Measurements from ENCODE around the gene FBXW7.

The FBXW7 gene

DNA sequence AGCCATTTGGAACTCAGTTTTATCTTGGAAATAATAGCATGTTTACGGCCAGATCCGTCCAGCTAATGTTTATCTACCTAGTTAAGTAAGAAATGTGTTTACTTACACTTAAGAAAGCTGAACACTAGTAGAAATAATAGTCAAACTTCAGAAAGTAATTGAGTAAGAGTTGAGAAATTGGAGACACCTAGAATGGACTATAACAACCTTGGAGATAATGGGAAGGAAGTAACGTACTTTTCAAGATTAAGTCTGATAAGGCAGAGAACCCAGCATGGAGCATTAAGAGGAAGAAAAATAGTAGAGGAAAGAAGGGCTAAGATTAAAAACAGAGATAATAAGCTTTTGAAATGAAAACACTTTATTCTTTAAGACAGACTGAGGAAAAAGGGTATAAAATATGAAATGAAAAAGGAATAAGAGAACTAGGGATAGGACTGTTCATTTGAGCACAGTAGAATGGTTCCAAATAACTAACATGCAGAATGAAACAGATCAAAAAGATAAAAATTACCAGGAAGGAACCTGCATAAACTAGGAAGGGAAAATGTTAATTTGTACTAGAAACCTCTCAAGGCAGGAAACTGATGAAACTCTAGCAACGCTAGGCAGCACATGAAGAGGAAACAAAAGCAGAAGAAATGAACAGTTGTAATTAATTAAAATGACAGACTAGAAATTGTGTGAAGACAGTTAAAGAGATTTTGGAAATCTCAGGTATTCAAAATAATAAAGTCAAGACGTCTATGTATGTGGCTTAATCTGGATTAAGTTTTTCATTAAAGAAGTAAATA lies 71.7 kb downstream of the FBXW7 start:
- no peak for DNase-seq

GRCh38 chr4:152463562-152463961 lies 72.3 kb downstream of the FBXW7 start:
- no peak for DNase-seq

DNA sequence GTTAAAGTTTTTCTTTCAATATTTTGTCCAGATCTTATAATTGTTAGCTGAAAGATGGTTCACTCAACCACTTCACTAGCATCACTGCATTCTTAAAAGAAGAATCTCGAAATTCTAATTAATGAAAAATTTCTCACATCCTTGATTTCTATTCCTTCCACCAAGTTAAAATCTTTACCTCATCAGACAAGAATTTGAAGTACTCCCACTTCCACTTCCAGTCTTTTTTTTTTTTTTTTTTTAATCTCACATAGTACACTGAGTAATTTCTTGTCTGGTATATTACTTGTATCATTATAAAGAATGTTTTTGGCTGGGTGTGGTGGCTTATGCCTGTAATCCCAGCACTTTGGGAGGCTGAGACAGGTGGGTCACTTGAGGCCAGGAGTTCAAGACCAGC lies 73.2 kb downstream of the FBXW7 start:
- no peak for DNase-seq

- no peak for DNase-seq
Observed at GRCh38 chr4:152462047-152462446, 73.8 kb downstream of the FBXW7 start.

DNA sequence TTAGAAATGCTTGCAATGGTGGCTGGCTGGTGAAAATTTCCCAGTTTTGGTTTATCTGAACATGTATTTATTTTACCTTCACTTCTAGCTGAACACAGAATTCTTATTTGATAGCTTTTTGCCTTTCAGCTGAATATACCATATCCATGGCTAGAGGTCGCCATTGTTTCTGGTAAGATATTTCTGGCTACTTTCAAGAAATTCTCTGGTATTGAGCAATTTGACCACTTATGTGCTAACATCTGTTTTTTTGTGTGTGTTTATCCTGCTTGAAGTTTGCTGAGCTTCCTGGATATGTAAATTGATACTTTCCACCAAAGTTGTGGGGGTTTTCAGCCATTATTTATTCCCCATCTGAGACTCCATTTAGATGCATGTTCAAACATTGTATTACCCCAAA lies 75.4 kb downstream of the FBXW7 start:
- no peak for DNase-seq

DNA sequence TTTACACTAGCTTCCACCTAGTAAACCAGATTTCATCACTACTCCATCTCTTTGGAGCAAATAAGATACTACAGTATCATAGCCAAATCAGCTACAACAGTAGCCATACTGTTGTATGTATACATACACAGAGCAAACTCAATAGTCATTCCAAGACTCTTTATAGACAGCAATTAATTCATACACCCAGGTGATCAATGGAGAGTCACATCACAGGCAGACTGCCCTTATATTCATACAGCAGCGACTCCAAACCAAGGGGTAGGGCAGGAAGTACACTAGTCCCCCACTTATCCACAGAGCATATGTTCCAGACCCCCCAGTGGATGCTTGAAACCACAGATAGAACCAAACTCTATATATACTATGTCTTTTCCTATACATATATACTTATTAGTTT lies 76.6 kb downstream of the FBXW7 start:
- no peak for DNase-seq

DNA sequence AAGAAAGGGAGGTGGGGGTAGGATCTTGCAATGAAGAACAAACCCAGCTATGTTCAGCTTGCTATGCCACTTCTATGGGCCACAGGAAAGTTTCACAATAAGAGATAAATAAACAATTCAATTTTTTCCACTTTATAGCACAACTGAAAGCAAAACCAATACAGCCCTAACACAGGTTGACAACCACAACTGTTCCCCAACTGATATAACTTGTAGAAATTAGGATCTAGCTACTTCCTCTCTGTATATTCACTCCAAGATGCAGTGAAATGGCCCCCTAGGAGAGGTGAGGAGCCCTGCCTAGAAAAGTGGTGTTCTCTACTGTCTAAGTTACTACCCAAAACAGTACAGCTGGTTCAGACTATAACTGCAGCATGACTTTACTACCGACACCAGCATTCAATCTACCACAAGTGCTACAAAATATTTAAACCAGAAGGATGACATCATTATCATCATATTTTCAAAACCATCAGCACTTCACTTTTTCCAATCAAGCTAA lies 77.0 kb downstream of the FBXW7 start:
- no peak for DNase-seq

DNA sequence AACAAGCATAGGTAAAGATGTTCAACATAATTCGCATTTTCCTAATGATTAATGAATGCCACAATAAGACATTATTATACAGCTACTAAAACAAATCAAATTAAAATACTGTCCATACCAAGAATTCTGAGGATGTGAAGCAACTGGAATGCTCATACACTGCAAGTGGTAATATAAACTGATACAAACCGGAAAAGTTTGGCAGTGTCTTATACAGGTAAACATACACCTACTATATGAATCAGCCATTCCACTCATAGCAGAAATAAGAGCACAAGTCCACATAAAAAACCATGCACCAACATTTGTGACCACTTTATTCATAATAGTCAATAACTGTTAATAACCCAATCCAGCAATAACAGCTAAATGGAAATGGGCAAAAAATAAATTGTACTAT lies 79.3 kb downstream of the FBXW7 start:
- DNase-seq = no peak

GRCh38 chr4:152455311-152455710 lies 80.6 kb downstream of the FBXW7 start:
- DNase-seq = no peak

GRCh38 chr4:152454398-152455011 lies 81.4 kb downstream of the FBXW7 start:
- DNase-seq = no peak

DNA sequence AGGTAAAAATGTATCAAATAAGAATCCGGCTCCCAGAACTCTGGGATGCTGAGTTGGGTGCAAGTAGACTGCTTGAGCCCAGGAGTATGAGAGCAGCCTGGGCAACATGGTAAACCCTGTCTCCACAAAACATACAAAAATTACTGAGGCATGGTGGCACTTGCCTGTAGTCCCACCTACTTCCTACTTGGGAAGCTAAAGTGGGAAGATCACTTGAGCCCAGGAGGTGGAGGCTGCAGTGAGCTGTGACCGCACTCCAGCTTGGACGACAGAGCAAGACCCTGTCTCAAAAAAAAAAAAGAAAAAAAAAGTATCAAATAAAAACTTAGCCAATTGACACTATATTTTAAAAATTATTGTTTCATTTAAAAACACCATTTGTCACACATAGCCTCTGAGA lies 84.4 kb downstream of the FBXW7 start:
- no peak for DNase-seq

- no peak for DNase-seq
Observed at GRCh38 chr4:152448854-152449253, 87.0 kb downstream of the FBXW7 start.

DNA sequence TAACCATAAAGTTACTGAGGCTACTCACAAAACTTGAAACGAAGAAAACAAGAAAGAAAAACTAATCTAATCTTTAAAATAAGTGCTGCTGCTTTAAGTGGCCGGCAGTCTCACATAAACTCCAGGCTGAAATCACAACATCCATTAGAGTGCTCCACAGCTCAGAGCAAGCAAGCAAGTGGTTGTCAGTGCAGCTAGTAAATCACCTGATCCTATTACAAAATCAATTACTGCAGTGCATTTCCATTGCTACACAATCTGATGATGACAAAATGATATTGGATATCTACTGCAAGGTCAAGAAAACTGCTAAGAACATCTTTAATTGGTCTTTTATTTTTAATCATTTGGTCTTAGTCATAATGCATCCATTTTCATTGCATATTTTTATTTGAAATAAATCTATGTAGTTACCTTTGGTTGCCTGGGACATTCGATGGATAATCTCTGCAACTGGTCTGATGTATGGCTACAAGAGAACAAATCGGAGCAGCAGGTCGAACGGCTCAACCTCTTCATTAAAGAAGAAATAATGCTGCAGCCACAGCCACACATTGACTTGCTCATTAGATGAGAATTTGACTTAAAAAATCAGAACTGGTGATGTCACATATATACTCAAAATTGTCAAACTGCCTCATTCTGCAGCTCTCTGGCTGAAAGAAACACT lies 87.7 kb downstream of the FBXW7 start:
- no peak for DNase-seq

DNA sequence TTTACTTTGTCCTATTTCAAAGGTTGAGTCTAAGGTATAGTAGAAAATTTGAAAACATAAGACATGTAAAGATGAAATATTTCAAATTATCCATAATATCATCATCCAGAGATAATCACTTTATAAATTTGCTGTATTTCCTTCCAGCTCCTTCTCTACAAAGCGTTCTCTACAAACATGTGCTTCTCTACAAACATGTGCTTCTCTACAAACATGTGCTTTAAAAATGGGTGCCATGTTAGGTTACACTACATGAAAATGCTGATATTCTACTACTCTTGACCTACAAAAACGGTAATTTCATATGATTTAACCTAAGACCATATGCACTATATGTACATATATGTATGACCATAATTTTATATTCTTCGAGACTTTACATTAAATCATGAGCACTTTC lies 92.0 kb downstream of the FBXW7 start:
- no peak for DNase-seq

DNA sequence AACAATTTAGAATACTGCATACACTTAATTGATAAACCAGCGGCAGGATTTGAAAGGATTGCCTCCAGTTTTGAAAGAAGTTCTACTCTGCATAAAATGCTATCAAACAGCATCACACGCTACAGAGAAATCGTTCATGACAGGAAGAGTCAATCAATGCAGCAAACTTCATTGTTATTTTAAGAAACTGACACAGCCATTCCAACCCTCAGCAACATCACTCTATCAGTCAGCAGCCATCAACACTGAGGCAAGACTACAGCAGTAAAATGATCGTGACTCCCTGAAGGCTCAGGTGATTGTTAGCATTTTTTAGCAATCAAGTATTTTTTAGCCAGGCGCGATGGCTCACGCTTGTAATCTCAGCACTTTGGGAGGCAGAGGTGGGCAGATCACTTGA lies 98.3 kb downstream of the FBXW7 start:
- DNase-seq = no peak

DNA sequence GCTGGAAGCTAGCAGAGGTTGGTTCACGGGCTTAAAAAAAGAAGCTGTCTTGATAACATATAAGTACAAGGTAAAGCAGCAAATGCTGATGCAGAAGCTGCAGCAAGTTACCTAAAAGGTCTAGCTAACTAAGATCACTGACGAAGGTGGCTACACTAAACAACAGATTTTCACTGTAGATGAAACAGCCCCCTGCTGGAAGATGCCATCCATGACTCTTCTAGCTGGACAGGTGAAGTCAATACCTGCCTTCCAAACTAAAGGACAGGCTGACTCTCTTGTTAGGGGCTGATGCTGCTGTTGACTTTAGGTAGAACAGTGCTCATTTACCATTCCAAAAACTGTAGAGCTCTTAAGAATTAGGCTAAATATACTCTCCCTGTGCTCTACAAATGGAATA lies 99.5 kb downstream of the FBXW7 start:
- no peak for DNase-seq

DNA sequence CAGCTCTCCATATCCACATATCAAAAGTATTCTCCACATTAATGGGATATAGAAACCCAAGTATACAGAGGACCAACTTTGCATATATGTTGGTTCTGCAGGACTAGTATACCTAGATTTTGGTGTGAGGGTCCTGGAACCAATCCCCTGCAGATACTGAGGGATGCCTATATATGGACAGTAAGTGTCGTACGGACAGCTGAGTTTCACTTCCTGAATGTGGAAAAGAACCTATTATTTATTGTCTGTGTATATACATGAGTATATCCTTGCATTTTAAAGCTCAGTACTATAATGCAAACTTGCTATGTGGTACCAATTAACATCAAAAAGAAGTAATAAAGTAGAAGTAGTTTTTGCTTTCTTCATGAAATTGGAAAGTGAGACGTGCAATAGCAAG lies 101.9 kb downstream of the FBXW7 start:
- DNase-seq = no peak

DNA sequence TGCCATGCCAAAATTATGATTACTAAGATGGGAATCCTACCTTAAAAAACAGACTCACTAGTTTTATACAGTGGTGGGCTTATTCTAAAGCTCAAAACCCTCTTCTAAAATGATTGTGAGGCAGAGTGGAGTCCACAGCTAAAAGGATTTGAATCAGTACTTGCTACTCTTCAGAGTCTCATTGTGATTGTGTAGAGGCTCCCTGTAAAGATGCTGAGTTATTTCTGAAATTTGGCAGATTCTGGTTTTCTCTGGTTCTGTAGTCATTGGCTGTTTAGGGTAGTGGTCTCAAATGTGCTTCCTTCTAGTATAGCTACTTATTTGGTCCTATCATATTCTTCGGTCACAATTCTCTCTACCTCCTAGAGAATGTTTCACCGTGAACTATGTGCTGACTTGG lies 104.1 kb downstream of the FBXW7 start:
- DNase-seq = no peak

- no peak for DNase-seq
Observed at GRCh38 chr4:152431291-152431690, 104.6 kb downstream of the FBXW7 start.

DNA sequence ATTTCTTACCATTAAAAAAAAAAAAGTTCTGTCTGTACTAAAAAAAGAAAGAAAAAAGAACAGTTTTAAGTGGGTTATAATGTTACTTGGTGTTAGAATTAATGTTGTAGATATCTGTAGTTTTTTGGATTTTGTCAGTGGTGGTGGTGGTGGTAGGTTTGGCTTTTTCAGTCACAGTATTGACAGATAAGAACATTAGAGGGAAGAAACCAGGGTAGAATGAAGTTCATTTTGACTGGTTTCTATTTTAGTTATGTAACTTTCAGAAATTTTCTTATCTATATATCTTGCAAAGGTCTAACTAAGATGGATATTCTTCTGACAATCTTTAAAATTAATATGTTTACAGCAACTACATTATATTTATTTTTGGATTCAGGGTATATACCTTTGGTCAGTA lies 105.4 kb downstream of the FBXW7 start:
- no peak for DNase-seq

DNA sequence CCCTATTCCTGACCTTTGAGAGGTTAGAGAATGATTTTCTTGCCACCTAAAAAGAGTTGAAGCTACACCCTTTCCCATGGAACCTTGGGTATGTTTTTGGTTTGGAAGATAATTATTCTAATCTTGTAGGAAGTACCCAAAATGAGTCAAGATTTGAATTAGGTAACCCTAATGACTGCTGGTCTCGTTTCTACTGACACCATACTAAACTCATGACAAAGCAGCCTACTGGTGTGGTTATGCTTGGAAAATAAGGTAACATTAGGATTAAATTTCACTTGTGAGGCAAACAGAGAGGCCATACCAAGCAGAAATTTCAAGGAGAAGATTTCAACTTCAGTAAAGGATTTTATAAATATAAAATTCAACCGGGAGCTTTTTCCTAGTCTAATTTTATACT lies 107.9 kb downstream of the FBXW7 start:
- DNase-seq = no peak

GRCh38 chr4:152424977-152425376 lies 110.9 kb downstream of the FBXW7 start:
- no peak for DNase-seq

DNA sequence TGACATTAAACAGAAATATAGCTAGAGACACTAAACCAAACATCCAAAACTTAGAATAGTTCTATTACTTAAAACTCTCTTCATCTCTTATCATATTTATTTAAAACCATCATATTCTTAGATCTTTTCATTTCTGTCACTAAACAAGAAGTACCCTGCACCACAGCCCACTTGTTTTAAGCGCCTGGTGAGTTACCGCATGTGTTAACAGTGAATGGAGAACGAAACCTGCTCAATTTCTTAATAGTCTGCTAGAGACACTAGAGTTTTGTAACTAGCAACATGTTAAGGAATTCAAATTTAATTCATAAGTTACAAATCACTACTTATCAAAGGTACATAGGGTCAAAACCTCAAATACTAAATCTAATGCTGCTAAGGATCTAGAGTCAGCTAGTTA lies 111.5 kb downstream of the FBXW7 start:
- no peak for DNase-seq

DNA sequence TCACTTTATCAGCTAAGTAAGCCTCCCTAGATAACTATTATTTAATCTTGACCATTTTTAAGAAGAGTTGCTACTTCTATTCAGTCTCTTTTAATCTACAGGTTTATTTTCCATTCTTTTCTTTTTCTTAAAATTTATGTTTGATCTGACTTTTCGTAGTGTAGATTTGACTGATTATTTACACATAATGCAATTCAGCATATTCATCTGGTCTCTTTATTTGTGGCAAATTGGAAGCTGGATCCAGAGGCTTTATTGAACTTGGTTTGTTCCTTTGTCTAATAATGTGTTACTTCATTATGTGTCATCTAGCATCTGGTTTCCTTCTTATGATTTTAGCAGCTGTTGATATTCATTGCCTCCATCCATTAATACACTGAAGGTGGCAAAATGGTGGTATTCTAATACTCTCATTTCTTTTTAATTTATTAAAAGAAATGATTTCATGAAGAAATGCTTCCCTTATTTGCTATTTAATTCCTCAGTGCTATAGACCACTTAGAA lies 113.0 kb downstream of the FBXW7 start:
- no peak for DNase-seq

Data from effector CD8-positive, alpha-beta T cell (primary cell).